Measurements from ENCODE around the gene SLC25A41. TPM values are rescaled to one million over a fixed set of nuclear protein-coding genes. Genes with fewer than 3 reads are reported as not detected.

SLC25A41 gene
- total and polyA plus RNA-seq, 9 of the 15 experiments (the other 6 are each of a cell fraction or from before 2014, with no cell fraction given) = 0.08 to 4.2 (median 1.6) TPM

DNA sequence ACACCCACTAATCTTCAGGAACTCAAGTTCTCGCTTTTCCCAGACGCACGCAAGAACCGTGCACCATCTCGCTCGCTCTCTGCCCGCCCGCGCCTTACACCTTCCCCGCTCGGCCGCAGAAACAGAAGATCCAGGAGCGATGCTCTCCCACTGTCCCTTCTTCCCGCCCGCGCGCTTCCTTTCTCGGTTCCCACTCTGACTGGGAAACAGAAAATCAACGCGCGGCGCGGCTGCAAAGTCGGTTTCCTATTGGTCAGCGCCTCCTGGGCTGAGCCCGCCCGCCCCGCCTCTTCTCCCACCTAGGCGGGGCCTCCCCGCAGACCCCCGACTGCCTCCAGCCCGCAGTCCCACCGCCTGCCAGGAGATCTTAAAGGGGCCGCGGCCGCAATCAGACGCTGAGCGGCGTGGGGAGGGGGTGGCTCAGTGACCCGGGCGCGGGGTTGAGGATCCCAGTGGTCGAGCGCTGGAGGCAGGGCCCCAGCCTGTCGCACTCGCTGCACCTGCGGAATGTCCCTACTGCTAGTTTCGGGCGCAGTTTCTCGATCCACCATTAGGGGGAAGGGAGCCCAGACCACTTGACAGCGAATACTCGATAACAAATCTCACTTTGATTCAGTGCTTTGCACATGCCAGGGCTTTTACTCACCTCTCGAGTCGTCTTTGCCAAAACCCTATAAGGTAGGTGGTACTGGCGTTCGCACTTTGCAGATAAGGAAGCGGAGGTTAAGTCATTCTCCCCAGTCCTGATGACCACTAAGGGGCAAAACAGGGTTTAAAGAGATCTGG is 26.7 kb upstream of the SLC25A41 start (continued):
- TF ChIP-seq, protein P1, sequence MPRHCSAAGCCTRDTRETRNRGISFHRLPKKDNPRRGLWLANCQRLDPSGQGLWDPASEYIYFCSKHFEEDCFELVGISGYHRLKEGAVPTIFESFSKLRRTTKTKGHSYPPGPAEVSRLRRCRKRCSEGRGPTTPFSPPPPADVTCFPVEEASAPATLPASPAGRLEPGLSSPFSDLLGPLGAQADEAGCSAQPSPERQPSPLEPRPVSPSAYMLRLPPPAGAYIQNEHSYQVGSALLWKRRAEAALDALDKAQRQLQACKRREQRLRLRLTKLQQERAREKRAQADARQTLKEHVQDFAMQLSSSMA (CRISPR knock-in tag; IDR thresholded peaks at IDR 0.05) = no peak
- TF ChIP-seq SMARCE1 (IDR thresholded peaks at IDR 0.05) = 0 out of 2 replicates have a peak, but pooled peaks have one; percentile 18
- 0 out of 4 replicates have a peak, but pooled peaks of 1 of the 2 experiments have one; percentile 30 for TF ChIP-seq SIN3A (IDR thresholded peaks at IDR 0.05; ENCODE audit: borderline replicate concordance in 2 of 2, control insufficient read depth in 1 of 2, low read depth in 2 of 2, low read length in 2 of 2)
- TF ChIP-seq, protein P2, sequence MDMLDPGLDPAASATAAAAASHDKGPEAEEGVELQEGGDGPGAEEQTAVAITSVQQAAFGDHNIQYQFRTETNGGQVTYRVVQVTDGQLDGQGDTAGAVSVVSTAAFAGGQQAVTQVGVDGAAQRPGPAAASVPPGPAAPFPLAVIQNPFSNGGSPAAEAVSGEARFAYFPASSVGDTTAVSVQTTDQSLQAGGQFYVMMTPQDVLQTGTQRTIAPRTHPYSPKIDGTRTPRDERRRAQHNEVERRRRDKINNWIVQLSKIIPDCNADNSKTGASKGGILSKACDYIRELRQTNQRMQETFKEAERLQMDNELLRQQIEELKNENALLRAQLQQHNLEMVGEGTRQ (CRISPR knock-in tag; IDR thresholded peaks at IDR 0.05) = no peak
- TF ChIP-seq BRD4 (IDR thresholded peaks at IDR 0.05) = no peak
- TF ChIP-seq PHTF2 (CRISPR knock-in tag; IDR thresholded peaks at IDR 0.05) = no peak
- TF ChIP-seq, protein P3, sequence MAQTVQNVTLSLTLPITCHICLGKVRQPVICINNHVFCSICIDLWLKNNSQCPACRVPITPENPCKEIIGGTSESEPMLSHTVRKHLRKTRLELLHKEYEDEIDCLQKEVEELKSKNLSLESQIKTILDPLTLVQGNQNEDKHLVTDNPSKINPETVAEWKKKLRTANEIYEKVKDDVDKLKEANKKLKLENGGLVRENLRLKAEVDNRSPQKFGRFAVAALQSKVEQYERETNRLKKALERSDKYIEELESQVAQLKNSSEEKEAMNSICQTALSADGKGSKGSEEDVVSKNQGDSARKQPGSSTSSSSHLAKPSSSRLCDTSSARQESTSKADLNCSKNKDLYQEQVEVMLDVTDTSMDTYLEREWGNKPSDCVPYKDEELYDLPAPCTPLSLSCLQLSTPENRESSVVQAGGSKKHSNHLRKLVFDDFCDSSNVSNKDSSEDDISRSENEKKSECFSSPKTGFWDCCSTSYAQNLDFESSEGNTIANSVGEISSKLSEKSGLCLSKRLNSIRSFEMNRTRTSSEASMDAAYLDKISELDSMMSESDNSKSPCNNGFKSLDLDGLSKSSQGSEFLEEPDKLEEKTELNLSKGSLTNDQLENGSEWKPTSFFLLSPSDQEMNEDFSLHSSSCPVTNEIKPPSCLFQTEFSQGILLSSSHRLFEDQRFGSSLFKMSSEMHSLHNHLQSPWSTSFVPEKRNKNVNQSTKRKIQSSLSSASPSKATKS (CRISPR knock-in tag; IDR thresholded peaks at IDR 0.05) = no peak
- TF ChIP-seq NFIX (CRISPR knock-in tag; IDR thresholded peaks at IDR 0.05; ENCODE audit: low read depth) = no peak
- peak; percentile 19; the same call in 1 of the 2 replicates for TF ChIP-seq SAFB (IDR thresholded peaks at IDR 0.05; ENCODE audit: borderline replicate concordance, low read depth, low read length)
- TF ChIP-seq KLF10 (CRISPR knock-in tag; IDR thresholded peaks at IDR 0.05) = no peak
- TF ChIP-seq, protein P4, sequence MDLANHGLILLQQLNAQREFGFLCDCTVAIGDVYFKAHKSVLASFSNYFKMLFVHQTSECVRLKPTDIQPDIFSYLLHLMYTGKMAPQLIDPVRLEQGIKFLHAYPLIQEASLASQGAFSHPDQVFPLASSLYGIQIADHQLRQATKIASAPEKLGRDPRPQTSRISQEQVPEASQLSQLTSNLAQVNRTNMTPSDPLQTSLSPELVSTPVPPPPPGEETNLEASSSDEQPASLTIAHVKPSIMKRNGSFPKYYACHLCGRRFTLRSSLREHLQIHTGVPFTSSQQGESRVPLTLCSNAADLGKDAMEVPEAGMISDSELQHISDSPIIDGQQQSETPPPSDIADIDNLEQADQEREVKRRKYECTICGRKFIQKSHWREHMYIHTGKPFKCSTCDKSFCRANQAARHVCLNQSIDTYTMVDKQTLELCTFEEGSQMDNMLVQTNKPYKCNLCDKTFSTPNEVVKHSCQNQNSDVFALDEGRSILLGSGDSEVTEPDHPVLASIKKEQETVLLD (IDR thresholded peaks at IDR 0.05) = peak; percentile 40; the same call in 1 of the 2 replicates
- no peak for TF ChIP-seq HDGF (IDR thresholded peaks at IDR 0.05)
- TF ChIP-seq SP1 (CRISPR knock-in tag; IDR thresholded peaks at IDR 0.05) = peak; percentile 93
- no peak for TF ChIP-seq RFX7 (CRISPR knock-in tag; IDR thresholded peaks at IDR 0.05)
- TF ChIP-seq ZNF57 (CRISPR knock-in tag; IDR thresholded peaks at IDR 0.05) = no peak
- TF ChIP-seq WHSC1 (IDR thresholded peaks at IDR 0.05; ENCODE audit: low read length) = no peak
- no peak for TF ChIP-seq MYNN (IDR thresholded peaks at IDR 0.05)
- no peak for TF ChIP-seq MYNN (CRISPR knock-in tag; IDR thresholded peaks at IDR 0.05)
- TF ChIP-seq NONO (IDR thresholded peaks at IDR 0.05; ENCODE audit: low read depth in 2 of 2, low read length in 1 of 2) = no peak
- TF ChIP-seq SPI1 (IDR thresholded peaks at IDR 0.05; ENCODE audit: borderline replicate concordance, low read depth, low read length) = peak; percentile 53; the same call in 1 of the 2 replicates
- TF ChIP-seq KAT7 (CRISPR knock-in tag; IDR thresholded peaks at IDR 0.05; ENCODE audit: borderline replicate concordance) = peak; percentile 69; the same call in 1 of the 2 replicates
- 0 out of 2 replicates have a peak, but pooled peaks have one; percentile 31 for TF ChIP-seq GATA2 (CRISPR knock-in tag; IDR thresholded peaks at IDR 0.05)
- no peak for TF ChIP-seq KDM4B (IDR thresholded peaks at IDR 0.05; ENCODE audit: borderline replicate concordance in 2 of 2, low read depth in 1 of 2)
